Activated CD4-positive, alpha-beta T cell treated with anti-CD3 and anti-CD28 coated beads, Interleukin-10, Interleukin-2, amounts not matched to agents 100 ng/mL and 50 ng/mL, durations not matched to agents 16 hours and 8 hours (primary cell): Measurements from ENCODE around the gene CLIC1.

Experiments used
- DNase-seq: peaks from one replicate; pipeline ENCODE4 v3.0.0-alpha.2; 2020

CLIC1 gene

DNA sequence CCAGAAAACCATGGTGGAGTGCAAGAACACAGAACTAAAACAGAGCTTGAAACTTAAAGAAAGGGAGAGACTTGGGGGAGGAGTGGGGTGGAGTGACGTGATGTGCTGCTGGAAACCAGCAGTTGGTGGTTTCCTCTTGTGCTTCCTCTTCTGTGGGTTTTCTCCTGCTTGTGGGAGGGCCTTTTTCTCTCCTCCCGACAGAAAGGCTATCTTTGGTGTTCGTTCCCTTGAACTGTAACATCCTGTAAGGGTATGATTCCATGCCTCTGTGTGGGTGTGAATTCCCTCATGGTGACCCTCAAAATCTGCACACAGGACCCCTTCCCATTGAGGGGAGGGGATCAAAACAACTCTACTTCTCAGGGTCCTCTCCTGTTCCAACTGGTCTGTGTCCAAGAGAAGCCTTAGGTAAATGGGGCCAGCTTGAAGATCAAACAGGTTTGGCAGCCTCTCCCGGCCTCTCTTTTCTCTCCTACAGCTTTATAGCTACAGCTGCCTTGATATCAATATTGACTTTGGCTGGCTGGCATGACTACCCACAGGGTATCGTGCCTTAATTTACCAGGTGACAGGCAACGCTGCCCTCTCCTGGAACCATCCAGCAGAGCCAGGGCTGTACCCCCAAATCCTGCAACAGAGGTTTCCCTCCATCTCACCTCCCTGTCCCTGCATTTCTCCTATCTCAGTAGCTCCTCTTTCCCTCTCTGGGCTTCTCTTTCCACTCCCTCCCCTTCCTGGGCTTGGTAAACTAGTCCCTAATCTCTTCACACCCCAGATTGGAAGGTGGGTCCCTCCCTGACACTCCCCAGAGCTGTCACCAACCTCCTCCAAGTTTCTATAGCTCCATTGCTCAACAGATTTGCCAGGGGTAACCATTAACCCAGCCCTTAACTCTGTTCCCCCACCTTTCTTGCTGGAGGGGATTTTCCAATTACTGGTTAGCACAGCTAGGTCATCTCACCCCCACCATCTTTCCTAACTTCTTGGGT lies 2.0 kb upstream of the CLIC1 start:
- DNase-seq = peak; percentile 90

DNA sequence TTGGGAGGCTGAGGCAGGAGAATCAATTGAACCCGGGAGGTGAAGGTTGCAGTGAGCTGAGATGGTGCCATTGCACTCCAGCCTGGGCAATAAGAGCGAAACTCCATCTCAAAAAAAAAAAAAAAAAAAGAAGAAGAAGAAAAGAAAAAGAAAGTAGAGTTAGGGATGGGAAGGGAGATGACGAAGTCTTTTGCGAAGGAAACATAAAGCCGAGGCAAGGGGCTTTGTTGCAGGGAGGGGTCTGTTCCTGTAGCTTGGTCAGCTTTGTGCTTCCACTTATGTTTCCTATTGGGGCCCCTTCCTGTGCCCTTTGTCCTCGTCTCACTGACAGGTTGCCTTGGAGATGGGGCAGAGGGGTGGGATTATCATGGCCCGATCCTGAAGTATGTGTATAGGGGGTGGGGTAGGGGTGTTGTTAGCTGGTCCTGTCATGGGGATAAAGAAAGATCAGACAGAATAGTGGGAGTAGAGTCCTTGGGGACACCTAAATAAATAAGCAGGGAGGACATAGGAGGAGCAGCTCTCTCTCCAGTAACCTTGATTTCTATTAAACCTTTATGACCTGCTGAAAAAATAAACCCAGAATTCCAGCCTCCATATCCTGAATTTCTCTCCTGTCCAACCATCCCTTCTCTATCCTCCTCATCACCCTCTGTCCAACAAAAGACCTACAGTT lies 1.1 kb upstream of the CLIC1 start:
- peak; percentile 46 for DNase-seq

DNA sequence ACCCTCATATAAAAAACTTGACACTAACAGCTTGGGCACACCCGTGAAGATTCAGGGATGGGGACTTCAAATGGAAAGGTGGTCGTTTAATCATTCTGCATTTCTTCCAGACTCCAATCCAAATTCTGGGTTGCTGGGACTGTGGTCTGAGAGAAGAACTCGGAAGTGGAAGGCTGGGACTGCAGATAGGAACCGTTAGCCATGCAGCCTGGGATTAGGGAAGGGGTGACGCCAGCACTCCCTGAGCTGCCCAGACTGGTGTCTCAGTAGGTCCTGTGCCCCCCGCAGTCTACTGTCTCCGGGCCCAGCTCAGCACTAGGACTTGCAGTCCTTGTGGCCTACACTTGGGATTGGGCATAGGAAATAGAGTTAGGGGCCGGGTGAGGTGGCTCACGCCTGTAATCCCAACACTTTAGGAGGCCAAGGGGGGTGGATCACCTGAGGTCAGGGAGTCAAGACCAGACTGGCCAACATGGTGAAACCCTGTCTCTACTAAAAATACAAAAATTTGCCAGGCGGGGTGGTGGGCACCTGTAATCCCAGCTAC lies 511 bp upstream of the CLIC1 start:
- no peak for DNase-seq

DNA sequence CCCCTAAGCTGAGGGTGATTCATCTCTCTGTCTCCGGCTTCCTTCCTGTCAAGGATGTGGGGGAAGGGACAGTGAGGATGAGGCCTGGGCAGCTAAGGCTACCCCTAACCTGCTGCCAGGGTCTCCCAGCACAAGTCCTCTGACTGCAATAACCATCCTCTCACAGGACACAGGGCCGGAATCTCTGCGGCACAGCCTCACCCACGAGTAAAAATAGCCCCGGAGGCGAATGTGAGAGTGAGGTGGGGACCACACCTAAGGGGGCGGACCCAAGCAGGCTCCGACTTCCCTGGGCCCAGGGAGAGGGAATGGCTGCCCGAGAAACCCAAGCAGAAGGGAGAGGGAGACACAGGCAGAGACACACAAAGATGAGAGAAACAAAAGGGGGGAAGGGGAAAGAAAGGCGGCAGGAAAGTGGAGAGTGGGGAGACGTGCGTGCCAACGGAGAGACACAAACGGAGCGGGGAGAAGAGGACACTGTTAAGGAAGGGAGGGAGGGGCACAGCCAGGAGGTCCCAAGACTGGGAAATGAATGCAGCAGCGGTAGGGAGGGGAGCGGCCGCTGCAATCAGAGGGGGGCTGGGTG lies 1.4 kb downstream of the CLIC1 start:
- DNase-seq = peak; percentile 86

DNA sequence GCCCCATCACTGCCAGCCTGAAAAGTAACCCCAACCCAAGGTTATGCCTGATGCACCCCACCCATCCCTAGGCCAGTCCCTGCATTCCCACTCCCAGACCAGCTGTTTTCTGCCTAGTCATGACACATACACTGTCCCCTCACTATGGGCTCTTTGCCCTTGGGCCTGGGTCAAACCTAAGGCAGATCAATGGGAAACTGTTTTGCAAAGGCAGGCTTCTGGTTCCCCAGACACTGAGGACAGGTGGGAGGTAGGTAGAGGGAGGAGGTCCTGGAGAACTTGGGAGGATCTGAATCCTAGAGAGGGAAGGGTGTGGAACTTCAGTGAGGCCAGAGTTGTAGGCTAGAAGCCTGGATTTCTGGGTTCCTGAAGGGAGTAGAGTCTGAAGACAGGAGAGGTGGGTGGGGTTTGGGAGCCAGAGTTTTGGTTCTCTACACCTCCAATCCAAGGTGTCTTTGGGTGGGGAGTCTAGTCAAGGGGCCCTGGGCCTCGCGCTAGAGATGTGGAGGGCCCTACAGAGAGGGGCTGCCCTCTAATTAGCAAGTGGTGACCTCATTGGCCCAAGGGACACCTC lies 2.0 kb downstream of the CLIC1 start:
- DNase-seq = no peak

DNA sequence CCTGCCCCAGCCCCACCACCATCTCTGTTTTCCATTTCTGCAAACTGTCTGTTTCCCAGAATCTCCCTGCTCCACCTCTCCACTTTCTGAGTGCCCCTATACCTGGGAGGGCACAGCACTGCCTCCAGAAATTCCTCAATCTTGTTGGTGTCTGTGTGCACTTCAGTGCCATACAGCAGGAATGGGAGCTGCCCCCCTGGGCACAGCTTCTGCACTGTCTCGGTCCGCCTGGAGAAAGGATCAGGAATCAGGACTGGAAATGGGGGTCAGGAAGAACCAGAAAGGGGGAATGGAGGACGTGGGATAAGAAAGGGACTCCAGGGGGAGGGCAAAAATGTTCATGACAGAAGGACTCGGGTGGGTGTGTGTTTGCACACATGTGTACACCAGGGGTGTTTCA lies 2.6 kb downstream of the CLIC1 start:
- no peak for DNase-seq

DNA sequence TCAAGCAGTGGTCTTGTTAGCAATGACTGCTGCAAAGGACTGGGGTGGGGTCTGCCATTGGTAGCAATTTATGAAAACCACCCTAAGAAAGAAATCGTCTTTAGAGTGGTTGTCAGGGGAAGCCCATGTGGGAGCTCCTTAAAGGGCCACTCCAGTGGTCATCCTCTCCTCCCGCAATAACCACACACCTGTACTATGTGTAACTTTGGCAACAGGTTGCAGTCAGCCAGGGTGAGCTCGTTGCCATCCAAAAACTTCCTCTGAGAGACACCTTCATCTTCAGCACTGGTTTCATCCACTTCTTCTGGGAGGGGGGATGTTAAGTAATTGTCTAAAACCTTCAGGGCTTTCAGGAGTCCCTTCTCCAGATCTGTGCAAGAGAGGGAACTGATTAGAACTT lies 4.3 kb downstream of the CLIC1 start:
- DNase-seq = no peak

DNA sequence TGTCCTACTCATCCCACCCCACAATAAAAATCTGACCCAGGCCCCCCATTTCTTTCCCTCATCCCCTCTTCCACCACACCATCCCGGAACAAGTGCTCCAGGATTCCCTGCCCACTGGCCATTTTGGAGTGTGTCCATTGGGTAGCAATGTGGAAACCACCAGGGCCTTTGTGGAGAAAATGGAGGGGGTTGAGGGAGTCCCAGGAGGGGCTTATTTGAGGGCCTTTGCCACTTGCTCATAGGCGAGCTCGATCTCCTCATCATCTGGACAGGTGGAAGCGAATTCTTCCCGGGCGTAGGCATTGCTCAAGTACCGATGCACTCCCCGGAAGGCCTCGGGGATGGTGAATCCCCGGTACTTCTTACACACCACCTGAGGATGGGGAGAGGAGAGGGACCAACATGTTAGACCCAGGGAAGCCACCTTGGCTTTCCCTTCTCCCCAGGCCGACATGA lies 5.7 kb downstream of the CLIC1 start:
- no peak for DNase-seq

DNA sequence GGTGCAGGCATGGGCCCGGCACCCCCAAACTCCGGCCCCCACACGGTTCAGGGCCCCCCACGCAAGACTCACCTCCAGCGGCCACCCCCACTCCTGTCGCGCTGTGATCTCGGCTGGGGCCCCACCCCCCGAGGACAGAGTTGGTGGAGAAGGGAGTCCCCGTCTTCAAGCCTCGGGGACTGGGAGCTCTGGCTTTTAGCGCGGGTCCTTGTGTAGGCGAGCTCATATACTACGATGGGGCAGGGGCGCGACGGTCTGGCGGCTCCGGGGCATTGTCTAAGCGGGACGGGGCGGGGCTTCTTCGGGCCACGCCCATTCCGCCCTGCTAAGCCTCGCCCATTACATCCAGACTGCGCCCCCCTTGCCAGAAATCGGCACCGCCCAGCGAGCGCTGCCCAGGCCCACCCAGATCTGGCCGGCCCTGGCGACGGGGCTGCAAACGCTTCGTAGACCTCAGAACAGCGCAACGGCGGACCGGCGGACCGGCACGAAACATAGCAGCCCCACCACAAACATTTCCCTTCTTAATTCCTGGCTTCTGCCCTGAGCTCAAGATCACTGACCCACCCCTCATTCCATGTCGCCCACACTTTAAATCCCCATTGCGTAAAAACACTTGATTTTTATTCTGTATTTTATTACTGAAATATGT lies 6.2 kb downstream of the CLIC1 start:
- DNase-seq = peak; percentile 73

DNA sequence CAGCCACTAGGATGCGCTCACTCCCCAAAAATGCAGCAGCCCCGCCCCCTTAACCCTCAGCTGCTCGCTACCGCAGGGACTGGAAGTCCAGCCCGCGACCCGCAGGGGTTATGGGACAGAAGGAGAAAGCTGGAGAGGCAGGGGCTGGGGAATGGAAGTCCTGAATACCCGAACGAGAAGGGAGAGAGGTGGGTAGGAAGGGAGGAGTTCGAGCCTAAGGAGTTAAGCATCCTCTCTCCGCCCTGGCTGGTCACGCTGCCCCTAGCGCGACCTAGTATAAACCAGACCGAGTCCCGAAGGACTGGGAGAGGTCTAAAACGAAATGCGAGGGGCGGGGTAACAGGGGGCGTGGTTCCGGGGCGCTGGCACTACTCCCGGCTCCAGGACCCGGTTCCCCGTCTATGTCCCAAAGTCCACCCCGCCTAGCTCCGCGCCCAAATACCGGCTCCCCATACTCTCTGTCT lies 6.8 kb downstream of the CLIC1 start:
- DNase-seq = peak; percentile 77

DNA sequence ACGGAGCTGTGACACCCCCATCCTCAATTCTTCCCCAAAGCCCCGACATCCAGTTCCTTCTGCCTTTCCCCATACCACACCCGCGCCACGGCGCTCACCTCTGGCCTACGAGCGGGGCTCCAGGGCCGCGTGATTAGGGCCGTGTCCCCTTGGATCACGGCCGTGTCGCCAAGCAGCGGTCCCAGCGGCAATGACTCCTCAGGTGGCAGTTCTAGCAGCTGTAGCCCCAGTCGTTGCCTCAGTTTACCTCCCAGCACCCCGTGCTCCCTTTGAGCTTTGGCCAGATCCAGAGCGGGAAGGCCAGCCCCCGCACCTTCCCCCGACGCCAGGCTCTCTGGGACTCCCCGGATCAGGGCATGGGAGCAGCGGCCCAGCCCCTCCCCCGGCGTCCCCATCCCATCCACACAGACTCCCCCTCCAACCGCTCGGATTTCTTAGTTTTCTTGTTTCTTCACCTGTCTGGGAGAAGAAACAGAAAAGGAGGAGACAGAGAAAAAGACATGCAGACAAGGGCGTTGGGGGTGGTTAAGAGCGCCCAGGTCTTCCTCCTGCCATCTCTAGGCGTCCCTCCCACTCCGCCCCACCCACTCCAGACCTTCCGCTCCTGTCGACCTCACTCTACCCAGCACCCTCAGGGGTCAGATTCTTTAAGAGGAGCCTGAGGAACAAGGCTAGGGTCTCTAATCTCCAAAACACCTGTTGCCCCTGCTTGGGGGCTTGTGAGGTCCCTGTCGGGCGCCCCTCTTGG lies 7.4 kb downstream of the CLIC1 start, which contains the start of gene DDAH2:
Gene DDAH2, minus strand, starts transcription at position 533 of the 748 bp plus-strand sequence. Its CDS starts 138 bp downstream, at position 395.
- DNase-seq = peak; percentile 82

DNA sequence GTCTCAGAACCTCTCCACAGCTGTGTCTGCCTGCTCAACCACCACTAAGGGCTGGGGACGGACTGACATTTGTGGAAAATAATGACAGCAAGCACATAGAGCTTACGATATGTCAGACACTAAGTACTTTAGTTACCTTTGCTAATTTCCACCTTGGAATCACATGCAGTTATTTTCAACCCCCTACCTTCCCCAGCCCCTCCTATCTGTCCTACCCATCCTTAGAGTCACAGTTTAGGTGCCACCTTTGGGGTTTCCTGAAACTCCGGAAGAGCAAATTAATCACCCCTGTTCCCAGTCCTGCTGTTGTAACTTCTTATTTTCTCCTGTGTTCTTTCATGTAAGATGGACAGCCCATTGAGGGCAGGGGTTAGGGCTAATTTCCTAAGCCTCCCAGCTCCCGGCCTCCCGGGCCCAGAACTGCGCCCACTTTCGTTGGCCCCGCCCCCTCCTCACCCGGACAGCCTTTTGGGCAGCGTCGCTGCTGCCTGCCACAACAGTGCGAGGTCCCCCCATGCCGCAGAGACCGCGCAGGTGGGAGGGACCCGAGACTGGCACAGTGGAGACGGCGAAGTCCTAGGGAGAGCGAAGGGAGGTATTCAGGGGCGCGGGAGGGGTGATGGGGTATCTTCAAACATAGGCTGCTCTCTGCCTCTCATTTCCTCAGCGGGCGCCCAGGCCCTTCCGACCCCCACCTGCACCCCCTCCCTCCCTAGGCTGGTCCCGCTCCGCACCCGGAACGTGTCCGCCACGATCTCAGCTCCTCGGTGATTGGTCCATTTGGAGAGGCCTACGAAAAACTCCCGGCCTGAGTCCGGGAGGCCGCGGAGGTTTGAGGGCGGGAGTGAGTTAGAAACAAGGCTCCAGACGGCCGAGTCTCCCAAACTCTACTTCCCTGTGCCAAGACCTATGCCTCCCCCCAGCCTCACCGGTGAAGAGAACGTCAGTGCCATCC lies 8.3 kb downstream of the CLIC1 start:
- DNase-seq = no peak

DNA sequence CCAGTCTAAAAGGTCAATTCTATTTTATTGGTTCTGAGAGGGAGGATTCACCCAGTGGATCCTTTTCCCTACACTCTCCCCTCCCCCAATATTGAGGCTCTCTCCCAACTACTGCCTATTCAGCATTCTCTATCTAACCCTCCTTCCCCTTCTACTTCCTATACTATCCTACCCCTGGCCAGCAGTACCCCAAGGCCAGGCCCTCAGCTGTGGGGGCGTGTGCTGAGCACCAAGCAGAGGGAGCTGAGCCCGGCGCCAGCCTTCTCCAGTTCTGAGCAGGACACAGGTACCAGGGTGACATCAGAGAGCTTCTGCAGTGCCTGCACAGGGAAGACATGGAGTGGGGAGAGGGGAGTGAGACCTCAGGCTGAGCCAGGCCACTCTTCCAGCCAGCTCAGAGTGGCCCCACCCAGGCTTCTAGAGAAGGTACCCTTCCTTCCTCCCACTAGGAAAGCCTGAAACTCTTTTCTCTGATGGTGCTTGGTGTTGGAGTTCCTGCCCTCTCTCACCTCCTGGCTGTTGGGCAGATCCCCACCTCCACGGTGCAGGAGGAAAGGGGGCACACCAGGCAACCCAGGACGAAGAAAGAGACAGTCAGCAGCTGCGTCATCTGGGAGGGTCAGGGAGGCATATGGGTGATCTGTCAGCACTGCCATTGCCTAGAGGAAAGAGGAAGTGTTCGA lies 9.2 kb downstream of the CLIC1 start:
- DNase-seq = peak; percentile 43

DNA sequence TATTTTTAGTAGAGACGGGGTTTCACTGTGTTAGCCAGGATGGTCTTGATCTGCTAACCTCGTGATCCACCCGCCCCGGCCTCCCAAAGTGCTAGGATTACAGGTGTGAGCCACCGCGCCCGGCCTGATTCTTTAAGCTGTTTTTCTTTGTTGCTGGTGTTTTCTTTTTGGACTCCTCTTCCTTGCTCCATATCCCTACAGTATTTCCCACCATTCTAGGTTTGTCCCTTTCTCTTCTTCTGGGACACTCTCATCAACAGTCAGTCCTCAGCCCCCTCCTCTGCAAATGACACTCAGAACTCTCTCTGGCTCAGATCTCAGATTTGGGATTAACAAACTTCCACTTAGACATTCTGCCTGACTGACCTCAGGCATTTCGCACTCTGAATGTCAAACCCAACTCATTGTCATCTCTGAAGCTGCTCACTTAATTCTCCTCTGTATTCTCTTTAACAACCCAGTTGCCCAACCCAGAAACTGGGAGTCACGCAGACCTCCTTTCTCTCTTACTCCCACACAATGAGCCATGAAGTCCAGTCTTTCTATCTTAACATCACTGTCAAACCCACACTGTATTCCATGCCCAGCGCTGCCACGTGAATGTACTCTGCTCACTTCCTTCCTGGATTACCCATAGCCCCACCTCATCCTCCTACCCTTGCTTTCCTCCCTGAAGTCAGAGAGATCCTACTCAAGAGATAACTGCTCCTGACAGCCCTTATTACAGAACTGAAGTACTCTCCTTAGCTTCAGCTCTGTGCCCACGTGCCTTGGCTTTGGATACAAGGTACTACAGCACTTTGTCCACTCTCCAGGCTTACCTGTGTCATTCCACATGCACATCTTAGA lies 10.6 kb downstream of the CLIC1 start:
- peak; percentile 27 for DNase-seq

DNA sequence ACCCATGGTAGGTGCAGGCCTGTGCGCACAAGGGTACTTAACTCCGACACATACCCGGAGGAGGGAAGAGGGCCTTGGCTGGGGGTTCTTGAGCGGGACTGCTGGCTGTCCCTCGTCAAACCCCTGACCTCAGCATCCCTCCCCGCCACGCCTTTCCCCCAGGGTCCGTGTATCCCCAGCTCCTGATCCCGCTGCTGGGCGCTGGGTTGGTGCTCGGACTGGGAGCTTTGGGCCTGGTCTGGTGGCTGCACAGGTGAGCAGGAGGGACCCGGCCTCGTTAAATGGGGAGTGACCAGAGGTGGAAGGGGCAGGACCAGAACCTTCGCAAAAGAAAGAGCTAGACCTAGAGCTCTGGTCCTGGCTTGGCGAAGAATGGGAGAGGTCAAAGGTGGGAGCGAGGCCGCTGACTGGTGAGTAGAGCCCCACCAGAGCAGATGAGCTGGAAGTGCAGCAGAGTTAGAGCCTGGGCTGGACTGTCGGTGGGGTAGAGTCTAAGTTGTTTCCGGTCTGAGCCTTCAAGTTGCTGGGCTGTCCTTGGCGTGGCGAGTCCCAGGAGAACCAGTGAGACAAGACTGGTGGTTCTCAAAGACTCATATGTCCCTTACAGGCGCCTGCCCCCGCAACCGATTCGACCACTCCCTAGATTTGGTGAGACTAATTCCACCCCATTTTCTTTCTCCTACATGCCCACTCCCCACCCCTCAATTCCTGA lies 12.2 kb downstream of the CLIC1 start:
- DNase-seq = no peak

DNA sequence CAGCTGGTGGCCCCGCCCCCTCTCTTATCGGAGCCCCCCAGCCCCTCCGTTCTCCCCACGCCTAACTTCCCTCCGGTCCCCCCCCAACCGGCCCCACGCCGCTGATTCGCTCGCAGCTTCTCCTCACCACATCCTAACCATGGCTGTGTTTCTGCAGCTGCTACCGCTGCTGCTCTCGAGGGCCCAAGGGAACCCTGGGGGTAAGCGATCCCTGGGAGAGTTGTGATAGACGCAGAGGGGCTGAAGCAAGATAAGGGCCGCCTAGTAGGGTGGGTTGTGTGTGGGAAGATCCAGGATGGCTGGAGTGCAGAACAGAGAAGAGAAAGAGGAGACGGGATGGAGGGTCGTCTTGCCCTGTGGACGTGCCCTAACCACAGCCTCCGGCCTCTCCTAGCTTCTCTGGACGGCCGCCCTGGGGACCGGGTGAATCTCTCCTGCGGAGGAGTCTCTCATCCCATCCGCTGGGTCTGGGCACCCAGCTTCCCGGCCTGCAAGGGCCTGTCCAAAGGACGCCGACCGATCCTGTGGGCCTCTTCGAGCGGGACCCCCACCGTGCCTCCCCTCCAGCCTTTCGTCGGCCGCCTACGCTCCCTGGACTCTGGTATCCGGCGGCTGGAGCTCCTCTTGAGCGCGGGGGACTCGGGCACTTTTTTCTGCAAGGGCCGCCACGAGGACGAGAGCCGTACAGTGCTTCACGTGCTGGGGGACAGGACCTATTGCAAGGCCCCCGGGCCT lies 12.9 kb downstream of the CLIC1 start, which contains the start of gene MPIG6B:
Gene MPIG6B, plus strand, starts transcription at position 129 of the 735 bp plus-strand sequence. Its CDS starts 11 bp downstream, at position 140.
- no peak for DNase-seq

DNA sequence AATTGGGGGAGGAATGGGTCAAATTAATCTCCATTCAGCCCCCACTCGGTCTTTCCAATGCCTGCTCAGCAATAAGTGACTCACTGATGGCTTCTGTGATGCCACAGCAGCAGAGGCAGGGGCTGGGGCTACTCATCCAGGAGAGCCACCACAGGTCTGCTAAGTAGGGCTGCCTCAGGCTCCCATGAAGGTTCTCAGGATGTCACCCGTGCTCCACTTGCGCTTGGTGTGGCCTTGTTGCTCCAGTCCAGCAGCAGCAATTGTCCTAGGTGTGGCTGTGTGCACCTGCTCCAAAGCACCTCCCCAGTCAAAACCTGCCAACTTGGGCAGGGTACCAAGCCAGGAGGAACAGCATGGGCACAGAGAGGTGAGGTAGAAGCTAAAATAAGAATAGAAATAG lies 14.2 kb downstream of the CLIC1 start:
- no peak for DNase-seq
